GM18870 (cell line): ENCODE measurements around the gene KIRREL3.

ENCODE experiments used
- ATAC-seq: cut with Tn5 transposase; IDR thresholded peaks from one replicate; pipeline ENCODE4 v1.9.1; 2021; ENCODE audit warnings: moderate library complexity; ENCODE audit not compliant: unreplicated experiment

The KIRREL3 gene

DNA sequence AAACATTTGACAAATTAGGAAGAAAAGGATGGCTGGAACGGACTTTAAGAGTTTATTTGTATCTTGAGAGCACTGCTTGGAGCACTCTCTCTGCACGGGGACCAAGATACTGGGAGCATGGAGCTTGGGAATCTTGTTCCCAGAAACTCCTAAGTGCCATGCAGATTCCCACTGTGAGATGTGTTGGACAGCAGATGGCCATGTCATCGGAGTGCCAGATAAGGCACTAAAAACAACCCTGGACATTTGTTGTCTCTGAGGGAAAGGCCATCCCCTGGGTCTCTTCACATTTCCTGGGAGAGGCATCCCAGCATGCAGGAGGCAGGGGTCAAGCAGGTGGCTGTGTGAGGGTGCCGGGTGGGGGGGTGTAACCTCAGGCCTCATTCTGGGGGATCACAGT is 2.9 kb downstream of the KIRREL3 start:
- no peak for ATAC-seq

DNA sequence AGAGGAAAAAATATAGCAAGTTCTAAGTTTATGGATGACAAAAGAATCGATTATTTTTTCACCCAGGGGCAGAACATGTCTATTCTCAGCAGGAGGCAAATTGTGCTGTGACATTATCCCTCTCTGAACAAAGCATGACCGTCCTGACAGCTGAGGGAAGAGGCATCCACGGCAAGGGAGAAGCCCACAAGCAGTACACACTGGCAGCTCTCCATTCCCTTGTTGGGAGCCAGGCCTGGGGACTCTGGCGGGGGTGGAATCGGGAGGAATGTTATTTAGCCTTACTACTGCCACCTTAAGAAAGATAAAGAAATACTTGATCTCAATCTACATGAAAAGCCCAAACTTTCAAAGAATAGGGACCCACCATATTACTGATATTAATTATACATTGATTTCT is 3.4 kb downstream of the KIRREL3 start:
- no peak for ATAC-seq

DNA sequence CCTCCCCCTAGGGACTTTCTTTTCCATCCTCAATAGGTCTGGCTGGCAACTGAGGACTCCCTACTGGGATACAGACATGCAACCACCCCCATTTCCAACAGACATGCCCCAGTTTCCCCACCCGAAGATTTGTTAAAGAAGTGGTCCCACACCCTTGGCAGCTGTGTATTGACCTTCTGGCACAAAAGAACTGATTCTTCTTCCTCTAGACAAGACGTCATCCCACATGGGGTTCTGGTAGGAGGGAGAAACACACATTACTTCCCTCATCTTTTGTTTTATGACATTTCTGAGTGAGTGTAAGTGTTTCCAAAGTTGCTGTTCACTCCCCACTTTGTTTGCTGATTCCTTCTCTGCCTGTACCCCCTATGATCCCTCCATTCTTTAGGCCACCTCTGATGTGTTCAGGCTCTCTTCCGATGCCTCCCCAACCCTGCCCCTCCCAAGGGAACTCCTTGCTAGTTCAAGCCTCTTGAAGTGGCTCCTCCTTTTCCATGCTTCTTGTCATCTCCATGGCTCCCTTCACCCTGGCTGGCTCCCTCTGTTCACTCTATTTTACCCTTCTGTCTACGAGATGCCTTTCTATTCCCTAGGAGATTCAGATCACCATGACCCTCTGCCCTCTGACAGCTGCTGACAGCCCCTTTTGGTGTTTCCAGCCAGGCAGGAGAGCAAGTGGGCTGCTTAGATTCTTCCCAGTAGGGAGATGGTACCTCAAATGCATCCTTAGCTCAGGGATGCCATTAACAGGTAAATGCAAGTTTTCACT is 4.3 kb downstream of the KIRREL3 start:
- no peak for ATAC-seq

DNA sequence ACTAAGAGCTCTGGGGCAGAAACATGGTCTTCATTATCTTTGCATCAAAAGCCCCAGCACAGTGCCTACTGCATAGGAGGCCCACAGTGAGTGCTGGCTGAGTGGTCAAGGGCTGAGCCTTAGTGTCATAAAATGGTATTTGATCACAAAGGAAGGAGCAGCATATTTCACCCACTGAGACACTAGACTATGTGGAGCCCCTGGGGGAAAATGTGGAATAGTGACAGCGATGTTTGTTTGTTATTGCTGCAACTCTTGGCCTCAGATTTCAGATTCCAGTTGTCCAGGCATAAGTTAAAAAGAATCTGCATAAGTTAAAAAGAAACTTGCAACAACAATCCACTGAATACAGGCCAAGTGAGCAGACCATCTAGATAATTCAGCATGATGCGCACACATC is 7.0 kb downstream of the KIRREL3 start:
- ATAC-seq: no peak

DNA sequence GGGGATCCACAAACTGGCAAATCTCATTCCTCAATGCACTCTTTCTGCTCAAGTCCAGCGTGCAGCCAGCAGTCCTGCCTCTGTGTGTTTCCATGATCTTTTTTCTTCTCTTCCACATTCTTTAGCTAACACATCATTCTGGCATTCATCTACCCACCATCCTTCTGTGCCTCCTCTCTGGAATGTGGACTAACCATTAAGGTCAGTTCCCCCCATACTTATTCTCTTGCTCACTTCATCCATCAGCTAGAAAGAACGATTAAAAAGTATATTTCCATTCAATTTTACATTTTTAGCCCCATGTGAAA is 7.8 kb downstream of the KIRREL3 start:
- no peak for ATAC-seq

DNA sequence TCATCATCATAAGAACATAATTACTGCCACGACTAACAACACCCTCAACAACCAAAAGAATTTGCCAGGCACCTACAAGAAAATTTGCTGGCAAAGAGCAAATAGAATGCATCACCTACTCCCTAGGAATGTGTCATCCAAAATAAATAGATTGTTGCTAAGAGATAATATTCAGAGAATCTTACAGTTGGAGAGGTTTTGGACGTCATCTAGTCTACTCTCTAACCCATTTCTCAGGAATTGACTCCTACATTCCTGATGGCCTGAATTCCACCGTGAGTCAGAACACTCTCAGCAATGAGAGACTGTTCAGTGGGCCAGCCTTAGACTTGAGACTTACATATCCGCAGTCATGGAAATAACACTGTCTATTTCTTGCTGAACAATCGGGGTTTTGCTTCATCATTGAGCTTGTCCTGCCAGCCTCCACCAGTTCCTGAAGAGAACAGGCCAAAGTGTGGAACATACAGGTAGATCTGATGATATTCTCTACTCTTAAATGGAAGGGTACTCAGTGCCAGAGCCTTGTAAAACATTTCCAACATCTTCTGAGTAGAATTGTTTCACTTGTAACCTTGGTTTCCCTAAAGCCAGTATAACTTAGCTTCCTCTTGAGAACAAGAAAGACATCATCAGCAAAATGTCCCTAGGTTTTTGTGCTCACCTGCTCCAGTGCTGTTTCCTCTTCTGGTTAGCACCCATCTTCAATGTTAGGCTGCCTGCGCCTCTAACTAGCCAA is 8.3 kb downstream of the KIRREL3 start:
- no peak for ATAC-seq

DNA sequence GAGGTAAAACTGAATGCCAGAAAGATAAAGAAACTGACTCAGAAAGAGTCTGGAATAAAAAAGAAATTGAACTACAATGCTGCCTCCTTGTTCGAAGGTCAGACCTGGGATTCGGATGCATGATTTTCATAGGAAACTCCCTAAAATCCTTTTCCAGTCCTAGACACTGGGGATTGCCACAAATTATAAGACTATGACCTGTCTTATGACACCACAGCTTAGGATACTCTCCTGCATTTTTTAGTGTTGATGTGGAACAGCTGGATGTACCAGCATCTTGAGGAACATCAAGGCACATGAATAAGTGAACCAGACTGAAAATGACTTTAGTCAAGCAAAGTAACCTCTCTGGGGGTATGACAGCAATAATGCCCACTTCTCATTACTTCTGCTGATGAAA is 9.0 kb downstream of the KIRREL3 start:
- no peak for ATAC-seq

DNA sequence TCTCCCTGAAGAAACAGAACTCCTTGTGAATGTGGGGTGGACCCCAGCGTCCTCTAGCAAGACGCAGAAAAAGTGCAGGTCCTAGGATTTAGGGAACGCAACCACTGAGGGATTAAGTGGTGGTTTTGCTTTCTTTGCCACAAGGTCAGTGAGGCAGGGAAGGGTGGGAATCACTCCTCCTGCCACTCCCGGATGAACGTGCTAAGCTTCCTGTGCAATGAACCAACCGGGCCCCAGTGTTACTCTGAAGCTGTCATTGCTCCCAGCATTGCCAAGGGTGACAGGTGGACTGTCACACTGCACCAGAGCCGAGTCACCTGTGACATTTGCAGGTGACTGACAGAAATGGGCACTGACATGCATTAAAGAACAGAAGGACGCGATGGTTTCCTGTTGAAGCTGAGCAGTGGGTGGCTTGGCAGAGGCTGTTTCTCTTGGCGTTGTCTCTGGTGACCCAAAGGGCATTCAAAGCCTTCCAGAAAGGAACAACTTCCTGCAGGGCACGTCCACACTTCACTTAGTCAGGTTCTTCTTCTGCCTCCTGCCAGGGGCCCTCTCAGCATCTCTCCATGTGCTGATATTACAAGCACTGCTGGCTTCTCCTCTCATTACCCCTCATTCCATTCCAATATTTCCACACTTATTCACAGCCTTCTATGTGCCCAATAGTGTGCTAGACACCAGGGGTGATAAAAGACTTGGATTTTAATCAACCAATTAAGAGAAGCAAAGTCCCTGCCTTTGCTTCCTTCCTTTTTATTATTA is 9.7 kb downstream of the KIRREL3 start:
- no peak for ATAC-seq

DNA sequence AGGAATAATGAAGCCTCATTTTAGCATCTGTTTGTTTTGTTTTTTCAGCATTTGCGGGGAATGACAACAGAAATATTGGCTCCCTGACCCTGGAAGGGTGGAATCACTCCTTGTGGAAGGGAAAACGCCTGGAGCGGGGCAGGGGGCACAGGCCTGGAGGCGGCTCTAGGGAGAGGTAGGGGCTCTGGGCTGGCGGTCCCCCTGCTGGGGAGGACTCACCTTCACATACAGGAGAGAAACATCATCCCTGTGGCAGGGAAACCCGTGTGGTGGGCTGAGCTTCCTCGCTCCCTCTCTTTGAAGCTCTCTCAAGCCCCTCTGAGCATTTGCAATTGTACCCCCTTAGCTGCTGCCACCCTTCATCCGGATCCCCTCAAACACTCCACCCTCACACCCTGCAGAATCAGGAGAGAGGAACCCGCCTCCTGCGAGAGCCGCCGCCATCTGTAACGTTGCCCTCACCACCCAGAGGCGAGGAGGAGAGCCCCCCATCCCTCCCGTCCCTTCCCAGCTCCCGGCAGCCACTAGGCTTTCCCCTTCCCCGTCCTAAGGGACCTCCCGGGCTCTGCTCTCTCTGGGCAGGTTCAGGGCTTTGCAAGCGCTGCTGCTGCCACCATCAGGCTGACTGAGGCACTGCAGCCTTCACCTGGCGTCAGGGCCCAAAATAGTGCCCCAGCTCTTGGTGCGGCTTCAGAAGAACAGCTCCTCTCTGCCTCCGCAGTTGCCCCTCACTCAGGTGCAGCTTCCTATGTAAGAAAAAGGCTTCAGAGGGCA is 10.4 kb downstream of the KIRREL3 start:
- ATAC-seq: no peak

DNA sequence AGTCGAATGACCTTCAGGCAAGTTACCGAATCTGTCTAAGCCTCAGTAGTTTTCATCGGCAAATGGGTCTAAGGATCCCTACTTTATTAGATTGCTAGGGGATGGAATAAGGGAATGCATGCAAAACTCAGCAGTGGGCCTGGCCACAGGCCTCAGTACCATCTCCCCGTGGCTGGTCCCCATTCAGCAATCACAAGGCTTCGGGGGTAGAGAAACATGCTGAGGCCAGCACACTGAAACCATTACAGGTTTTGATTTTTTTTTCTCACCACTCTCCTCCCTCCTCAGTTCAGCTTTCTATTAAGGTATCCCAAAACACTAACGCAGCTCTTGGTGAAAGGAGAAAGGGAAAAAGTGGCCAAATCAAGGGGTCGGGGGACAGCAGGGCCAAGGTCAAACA is 11.9 kb downstream of the KIRREL3 start:
- no peak for ATAC-seq

DNA sequence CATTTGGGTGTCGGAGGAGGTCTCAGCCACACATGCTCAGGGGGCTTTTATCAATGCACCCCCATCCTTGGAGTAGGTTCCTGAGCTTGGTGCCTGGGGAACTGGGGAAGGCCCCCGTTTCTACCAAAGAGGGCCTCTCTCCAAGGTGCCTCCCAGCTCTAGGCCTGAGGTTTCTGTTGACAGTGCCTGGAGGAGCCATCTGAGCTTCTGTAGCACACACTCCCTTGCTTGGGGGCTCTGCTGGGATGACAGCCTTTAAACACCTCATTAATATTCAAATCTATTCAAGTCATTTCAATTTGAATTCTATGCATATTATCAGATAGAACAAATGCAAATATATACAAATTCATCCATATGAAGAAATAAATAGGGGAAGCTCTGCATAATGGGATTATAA is 18.9 kb downstream of the KIRREL3 start:
- no peak for ATAC-seq

DNA sequence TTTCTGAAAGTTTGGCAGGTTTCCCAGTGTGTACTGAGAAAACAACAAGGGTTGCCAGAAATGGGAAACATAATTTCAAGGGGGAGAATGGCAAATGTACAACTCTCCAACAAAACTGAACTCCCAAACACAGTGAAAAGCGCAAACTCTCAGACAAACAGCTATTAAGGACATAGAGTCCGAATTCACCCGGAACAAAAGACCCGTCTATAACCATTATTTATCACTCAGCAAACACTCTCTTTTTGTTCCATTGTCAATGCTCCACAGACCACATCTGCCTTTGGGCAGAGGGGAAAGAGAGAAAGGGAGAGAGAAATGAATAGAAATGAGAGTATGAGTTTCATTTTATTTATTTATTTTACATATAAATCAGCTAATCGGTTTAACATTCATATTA is 21.7 kb downstream of the KIRREL3 start:
- no peak for ATAC-seq

DNA sequence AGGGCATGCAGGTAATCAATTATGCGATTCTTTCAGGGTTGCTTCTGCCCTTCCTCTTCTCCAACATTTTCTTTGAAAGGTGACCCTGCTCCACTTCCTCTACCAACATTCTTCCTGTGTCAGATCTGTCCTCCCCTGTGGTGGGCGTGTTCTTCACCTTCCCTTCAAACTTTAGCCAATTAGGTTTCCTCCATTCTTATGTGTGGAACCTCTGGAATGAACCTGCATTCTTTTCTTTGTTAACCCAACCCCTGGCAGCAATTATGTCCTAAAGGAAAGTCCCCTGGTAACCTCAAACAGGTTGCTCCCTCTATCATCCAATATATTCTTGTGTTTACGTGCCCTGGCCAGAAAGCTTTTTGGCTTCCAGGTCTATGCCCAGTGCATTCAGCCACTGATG is 22.4 kb downstream of the KIRREL3 start:
- no peak for ATAC-seq

DNA sequence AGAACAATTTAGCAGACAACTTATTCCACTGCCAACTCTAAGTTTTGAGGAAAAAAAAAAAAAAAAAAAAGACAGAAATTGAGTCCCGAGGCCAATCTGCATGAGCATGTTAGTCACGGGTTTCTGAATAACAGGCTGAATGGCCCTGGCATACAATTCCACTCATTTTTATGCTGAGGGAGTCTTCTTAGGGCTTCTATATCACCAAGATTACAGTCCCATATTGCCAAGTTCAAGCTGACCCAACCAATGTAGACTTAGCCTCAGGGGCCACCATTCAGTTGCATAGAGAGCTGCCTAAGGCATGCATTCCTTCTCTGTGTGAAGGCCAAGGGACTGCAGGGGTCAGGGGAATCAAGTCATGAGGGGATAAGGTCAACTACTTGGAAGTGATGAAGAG is 27.5 kb downstream of the KIRREL3 start:
- ATAC-seq: no peak

DNA sequence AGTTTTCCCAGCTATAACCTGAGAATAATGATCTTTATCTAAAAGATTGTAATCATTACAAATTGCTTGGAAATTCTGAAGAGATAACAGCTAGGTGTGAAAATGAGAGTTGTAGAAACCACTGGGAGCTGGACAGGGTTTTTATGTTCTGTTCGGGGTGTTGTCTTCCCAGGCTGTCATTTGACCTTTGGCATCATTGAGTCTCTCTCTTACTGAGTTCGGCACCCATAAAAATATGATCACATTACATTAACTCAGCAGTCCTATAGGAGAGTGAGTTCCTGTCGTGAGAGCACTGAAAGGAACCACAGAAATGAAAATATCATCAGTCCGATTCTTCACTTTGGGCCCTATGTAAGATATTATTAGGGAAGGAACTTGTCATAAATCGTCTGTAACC is 29.3 kb downstream of the KIRREL3 start:
- ATAC-seq: no peak

DNA sequence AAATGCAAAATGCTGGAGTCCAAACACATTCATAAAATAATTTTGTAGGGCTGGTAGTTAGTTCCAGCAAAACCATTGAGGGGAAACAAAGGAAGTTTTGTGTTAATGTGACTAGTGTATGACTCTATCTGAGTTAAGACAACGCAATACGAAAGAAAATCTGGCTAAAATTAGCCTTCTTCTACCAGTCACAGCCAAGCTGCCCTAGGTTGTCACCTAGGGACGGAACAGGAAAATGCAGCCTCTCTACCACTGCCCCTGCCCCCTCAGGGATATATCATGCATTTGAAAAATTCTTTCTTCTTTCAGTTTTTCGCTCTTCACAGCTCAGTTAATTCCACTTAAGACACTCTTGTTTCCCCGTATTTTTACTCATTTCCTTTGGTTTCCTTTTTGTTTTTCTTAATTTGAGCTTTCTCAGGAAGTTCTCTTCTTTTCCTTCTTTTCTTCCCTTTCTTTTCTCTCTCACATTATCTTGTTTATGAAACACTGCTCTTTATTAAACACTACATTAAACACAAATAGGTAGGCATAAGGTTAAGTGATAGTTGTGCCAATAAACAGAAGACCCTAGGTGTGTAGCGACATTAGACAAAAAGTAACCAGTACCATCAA is 30.6 kb downstream of the KIRREL3 start:
- ATAC-seq: no peak

DNA sequence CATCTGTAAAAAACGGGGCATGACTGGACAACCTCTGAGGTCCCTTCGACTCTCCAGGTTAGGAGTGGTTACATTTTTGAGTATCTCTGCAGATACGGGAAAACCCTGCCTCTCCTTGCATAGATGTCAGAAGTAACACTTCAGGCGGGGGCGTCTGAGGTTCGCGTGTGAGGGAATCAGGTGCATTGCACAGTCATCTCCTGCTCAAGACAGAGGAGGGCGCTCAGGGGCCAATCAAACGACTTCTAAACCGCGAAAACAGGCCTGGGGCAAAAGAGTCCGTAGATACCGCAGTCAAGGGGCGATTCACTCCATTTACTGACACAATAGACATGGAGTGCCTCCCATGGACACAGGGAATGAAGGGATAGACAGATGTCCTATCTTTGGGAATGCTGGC is 31.7 kb downstream of the KIRREL3 start:
- ATAC-seq: no peak

DNA sequence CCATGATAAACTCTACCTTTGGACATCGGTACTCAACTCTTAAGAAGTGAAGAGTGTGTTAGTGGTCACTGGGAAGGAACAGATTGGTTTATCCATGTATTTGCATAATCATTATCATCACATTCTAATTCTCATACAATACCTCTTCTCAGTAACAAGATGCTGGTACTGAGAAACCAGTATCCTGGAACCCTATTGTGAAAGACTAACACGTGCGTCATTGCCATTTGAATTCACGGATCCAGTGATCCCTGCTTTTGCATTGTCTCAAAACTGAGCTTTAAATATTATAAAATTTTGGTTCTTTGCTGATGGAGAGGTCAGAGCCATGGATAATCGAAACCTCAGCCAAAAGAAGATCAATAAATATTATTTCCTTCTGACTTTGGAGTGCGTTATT is 35.2 kb downstream of the KIRREL3 start:
- ATAC-seq: no peak

DNA sequence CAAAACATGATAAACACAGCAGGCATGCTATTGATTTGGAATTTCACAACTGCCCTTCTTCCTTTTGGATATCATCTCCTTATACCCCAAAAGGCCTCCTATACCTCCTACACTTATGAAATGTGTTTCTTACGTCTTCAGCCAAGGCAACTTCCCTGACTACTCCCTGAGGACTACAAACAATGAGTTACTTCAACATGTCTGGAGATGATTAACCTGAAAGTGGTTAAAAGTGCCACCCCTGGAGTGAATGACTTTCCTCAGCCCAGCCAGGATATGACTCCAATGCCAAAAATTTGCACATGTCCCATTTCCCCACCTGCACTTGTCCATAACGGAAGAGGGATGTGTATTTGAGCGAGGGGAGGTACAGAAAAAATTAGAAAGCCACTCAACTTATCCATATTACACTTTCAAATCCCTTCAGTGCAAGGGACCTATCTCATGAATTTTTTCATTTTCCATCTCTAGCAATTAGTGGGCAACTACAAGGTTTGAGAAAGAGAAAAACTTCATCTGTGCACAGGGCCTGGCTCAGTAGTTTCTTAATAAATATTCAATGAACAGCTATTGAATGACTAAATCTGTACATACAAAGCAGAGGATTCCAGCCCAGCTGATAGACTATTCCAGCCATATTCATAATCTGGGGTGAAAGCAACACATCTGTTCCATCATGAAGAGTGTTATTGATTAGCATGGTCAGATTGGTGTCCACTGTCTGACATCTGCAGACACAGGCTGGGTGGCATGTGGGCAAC is 36.8 kb downstream of the KIRREL3 start:
- ATAC-seq: no peak

DNA sequence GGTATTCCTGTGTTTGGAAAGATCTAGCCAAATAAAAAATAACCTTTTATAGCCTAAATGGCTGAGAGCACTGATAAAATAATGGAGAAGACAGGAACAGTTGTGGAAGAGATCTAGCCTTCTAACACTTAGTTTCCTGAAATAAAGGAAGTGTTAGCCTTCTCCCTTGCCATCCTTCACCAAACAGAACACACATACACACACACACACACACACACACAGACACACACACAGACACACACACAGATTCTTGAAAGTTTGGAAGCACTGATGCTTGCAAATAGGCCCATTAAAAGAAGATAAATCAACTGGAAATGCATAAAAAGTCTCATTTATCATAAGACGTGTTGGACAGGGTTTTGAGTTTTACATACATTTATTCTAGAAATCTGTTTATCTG is 37.5 kb downstream of the KIRREL3 start:
- ATAC-seq: no peak
